Epithelial cell of prostate (primary cell): ENCODE data around the gene LDLRAD2.

ENCODE experiments used
- DNase-seq: peaks from one replicate; pipeline ENCODE4 v3.0.0-alpha.2; 2011; ENCODE audit warnings: low read depth, low spot score
- H3K27ac ChIP-seq: fragments of 450-650 bp; 2 replicates; pipeline ENCODE4 v1.5.1; 2017; ENCODE audit warnings: mild to moderate bottlenecking

The LDLRAD2 gene

GRCh38 chr1:21873174-21873573 is 61.1 kb downstream of the LDLRAD2 start:
- H3K27ac ChIP-seq, result no peak overlapping the region

GRCh38 chr1:21873761-21874160 is 61.7 kb downstream of the LDLRAD2 start:
- H3K27ac ChIP-seq, result no peak overlapping the region
- no peak for DNase-seq

More at GRCh38 chr1:21873174-21873573, 61.1 kb downstream of the LDLRAD2 start:
- no peak for DNase-seq

GRCh38 chr1:21874328-21874727 is 62.3 kb downstream of the LDLRAD2 start:
- no peak overlapping the region for H3K27ac ChIP-seq
- no peak for DNase-seq
